Spleen (tissue), 11 donors: ENCODE results near the gene FBXO5. TPM values are rescaled to one million over a fixed set of nuclear protein-coding genes. Genes with fewer than 3 reads are reported as not detected.
A peak's percentile ranks its signal among the peaks of the same experiment; 100 is the strongest.

Experiments used
- DNase-seq: peaks from one replicate; pipeline ENCODE4 v3.0.0-alpha.2; 2020
- H3K27ac ChIP-seq, 8 donors: fragments of 200-600 bp; sonication (generic) in 7 of 8; 1 replicate in 4 of 8; 2 replicates in 4 of 8; pipeline versions ENCODE4 v1.5.0 to v1.8.0; 2016 to 2021; ENCODE audit warnings: inconsistent platforms in 4 of 8, mild to moderate bottlenecking in 4 of 8, moderate library complexity in 1 of 8
- H3K27me3 ChIP-seq, 7 donors: fragments of 200-600 bp; sonication (generic) in 6 of 7; replicated peaks in 1 of 7; 1 replicate in 4 of 7; 2 replicates in 3 of 7; pipeline versions ENCODE4 v1.5.0 to v1.8.0; 2016 to 2021; ENCODE audit warnings: inconsistent platforms in 3 of 7, mild to moderate bottlenecking in 1 of 7
- H3K36me3 ChIP-seq, 6 donors: fragments of 200-600 bp; sonication (generic) in 5 of 6; 1 replicate in 4 of 6; 2 replicates in 2 of 6; pipeline versions ENCODE4 v1.5.0 to v1.8.0; 2016 to 2021; ENCODE audit warnings: inconsistent platforms in 2 of 6
- H3K4me1 ChIP-seq, 6 donors: fragments of 200-600 bp; sonication (generic) in 5 of 6; 1 replicate in 3 of 6; 2 replicates in 3 of 6; pipeline versions ENCODE4 v1.5.0 to v1.8.0; 2016 to 2021; ENCODE audit warnings: inconsistent platforms in 3 of 6
- H3K4me3 ChIP-seq, 8 donors: fragments of 200-600 bp; sonication (generic) in 7 of 8; 1 replicate in 4 of 8; 2 replicates in 4 of 8; pipeline versions ENCODE4 v1.5.0 to v1.8.0; 2016 to 2021; ENCODE audit warnings: inconsistent platforms in 4 of 8, mild to moderate bottlenecking in 4 of 8, moderate library complexity in 2 of 8
- H3K9me3 ChIP-seq, 8 donors: fragments of 200-600 bp; sonication (generic) in 7 of 8; 1 replicate in 4 of 8; 2 replicates in 4 of 8; pipeline versions ENCODE4 v1.5.0 to v1.8.0; 2016 to 2021; ENCODE audit warnings: inconsistent platforms in 4 of 8
- POLR2A ChIP-seq, 3 donors: fragments of 450-650 bp; IDR thresholded peaks; one replicate each; pipeline ENCODE4 v1.5.1; 2017; ENCODE audit warnings: antibody characterized with exemption in 3 of 3, mild to moderate bottlenecking in 1 of 3
- POLR2AphosphoS5 ChIP-seq, 3 donors: sonication (generic); formaldehyde crosslinking; IDR thresholded peaks; one replicate each; pipeline ENCODE4 v1.5.1; 2017; ENCODE audit warnings: antibody characterized with exemption in 3 of 3
- WGBS, 5 donors: extraction: QIAGEN DNeasy Blood & Tissue Kit in 3 of 5; methylation state at CpG; one replicate each; pipeline versions ENCODE4 v1.1.5 to v1.1.7; 2013 to 2018; 5-methylcytosine and 5-hydroxymethylcytosine counted together
- intact Hi-C: fragments of 100-400 bp; cut with DNase I; formaldehyde crosslinking; loops from one replicate; pipeline ENCODE4 v1.15.0; 2023; ENCODE audit warnings: low total_unique reads
- polyA plus RNA-seq, 3 donors: library from polyadenylated mRNA; stranded (reverse); fragments of 200-250 nt; gene quantifications; one replicate each; pipeline ENCODE4 v1.2.1, GENCODE V29; 2013
- total RNA-seq, 7 donors: library from RNA; depleted of rRNA in 3 of 7; stranded (reverse); fragments of >200 nt in 3 of 7; fragmentation: NEBNext Ultra II Directional in 4 of 7; extraction: Animal tissue kit (Norgen Biotek cat#: 25700) in 4 of 7; gene quantifications; one replicate each; pipeline versions ENCODE4 v1.1.0 to v1.2.1, GENCODE V29; 2016 to 2021
- TF ChIP-seq, protein P1 (sequence below), 11 experiments: fragments of 200-600 bp in 7 of 11; fragments of 450-650 bp in 4 of 11; sonication (generic) in 4 of 11; IDR thresholded peaks in 8 of 11; conservative IDR thresholded peaks in 3 of 11; 1 replicate in 7 of 11; 2 replicates in 4 of 11; pipeline versions ENCODE4 v1.4.0 to v1.8.0; 2016 to 2021; ENCODE audit warnings: antibody characterized with exemption in 11 of 11, inconsistent platforms in 4 of 11, mild to moderate bottlenecking in 1 of 11
- donor health status: healthy with polysubstance abuse.
- donor health status: DM: no; HTN: no; CAD: no; lungs with moderate emphysema.
- donor health status: DM: no; HTN: no; CAD: no.
- donor health status: Bipolar disorder and iron deficiency.
- donor health status: healthy.
- donor health status: DM: no; HTN: no; CAD: no.
- donor health status: DM: yes; HTN: yes; CAD: no.

The FBXO5 gene
- total and polyA plus RNA-seq, 10 donors: 4.8 to 15.0 (median 8.6) TPM

DNA sequence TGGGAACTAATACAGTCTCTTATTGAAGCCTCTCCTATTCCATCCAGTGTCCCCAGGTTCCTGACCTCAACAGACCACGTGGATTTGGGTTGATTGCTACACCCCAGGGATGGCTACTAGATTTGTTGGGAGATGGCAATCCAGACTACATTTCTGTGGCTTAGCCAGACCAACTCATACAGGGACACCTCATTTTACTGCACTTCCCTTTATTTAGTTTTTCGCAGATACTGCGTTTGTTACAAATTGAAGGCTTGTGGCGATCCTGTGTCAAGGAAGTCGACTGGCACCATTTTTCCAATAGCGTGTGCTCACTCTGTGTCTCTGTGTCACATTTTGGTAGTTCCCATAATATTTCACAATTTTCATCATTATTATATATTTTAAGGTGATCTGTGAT is 30.0 kb upstream of the FBXO5 start:
- Histone ChIP-seq H3K4me1 (peaks cover 0 to 5% (median 0%) of the 10 kb centered on the region in 6 donors), H3K9me3 (no peaks in the 10 kb centered on the region), H3K36me3 (no peaks in the 10 kb centered on the region), H3K4me3 (no peak overlapping the region), H3K27ac (no peak overlapping the region), H3K27me3 (peaks cover 0 to 9% (median 0%) of the 10 kb centered on the region in 7 donors)
- TF ChIP-seq, protein P1, sequence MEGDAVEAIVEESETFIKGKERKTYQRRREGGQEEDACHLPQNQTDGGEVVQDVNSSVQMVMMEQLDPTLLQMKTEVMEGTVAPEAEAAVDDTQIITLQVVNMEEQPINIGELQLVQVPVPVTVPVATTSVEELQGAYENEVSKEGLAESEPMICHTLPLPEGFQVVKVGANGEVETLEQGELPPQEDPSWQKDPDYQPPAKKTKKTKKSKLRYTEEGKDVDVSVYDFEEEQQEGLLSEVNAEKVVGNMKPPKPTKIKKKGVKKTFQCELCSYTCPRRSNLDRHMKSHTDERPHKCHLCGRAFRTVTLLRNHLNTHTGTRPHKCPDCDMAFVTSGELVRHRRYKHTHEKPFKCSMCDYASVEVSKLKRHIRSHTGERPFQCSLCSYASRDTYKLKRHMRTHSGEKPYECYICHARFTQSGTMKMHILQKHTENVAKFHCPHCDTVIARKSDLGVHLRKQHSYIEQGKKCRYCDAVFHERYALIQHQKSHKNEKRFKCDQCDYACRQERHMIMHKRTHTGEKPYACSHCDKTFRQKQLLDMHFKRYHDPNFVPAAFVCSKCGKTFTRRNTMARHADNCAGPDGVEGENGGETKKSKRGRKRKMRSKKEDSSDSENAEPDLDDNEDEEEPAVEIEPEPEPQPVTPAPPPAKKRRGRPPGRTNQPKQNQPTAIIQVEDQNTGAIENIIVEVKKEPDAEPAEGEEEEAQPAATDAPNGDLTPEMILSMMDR (IDR thresholded peaks at IDR 0.05 in 8 of 11, conservative IDR thresholded peaks at IDR 0.05 in 3 of 11): no peak
- TF ChIP-seq POLR2A (IDR thresholded peaks at IDR 0.05) (no peak), POLR2AphosphoS5 (IDR thresholded peaks at IDR 0.05) (no peak)
- no peak for DNase-seq
- intact Hi-C loops: no loop called here
- 62 to 88% (median 82%) methylated on average over 6 of the region's 6 CpGs for WGBS, 5 donors

DNA sequence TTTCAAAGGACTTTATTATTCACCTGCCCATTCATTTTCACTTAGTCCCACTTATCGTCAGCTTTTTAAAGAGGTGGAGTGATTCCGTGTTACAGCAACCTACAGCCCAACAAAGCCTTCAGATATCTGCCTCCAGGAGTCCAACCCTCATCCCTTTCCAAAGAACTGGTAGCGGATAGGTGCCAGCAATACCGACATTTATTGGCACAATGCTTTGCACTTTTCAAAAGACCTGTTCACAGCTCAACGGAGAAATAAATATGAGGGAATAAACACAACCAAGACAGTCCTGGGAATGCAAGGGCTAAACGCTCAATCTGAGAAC is 20.5 kb upstream of the FBXO5 start:
- H3K36me3 ChIP-seq: peaks cover 0 to 18% (median 3%) of the 10 kb centered on the region in 6 donors
- no peak for DNase-seq
- 2 to 4% (median 3%) methylated on average over 6 of the region's 6 CpGs for WGBS, 5 donors
- peak overlapping the region; percentile 84 to 93 (median 90) for H3K27ac ChIP-seq
- TF ChIP-seq, protein P1 (IDR thresholded peaks at IDR 0.05 in 8 of 11, conservative IDR thresholded peaks at IDR 0.05 in 3 of 11): no peak
- TF ChIP-seq POLR2A (IDR thresholded peaks at IDR 0.05): no peak
- TF ChIP-seq POLR2AphosphoS5 (IDR thresholded peaks at IDR 0.05): no peak
- H3K9me3 ChIP-seq: no peaks in the 10 kb centered on the region
- peaks cover 21 to 59% (median 47%) of the 10 kb centered on the region in 6 donors for H3K4me1 ChIP-seq
- peak overlapping the region; percentile 59 to 80 (median 70) for H3K4me3 ChIP-seq
- no peaks in the 10 kb centered on the region for H3K27me3 ChIP-seq
- intact Hi-C loops: no loop called here

DNA sequence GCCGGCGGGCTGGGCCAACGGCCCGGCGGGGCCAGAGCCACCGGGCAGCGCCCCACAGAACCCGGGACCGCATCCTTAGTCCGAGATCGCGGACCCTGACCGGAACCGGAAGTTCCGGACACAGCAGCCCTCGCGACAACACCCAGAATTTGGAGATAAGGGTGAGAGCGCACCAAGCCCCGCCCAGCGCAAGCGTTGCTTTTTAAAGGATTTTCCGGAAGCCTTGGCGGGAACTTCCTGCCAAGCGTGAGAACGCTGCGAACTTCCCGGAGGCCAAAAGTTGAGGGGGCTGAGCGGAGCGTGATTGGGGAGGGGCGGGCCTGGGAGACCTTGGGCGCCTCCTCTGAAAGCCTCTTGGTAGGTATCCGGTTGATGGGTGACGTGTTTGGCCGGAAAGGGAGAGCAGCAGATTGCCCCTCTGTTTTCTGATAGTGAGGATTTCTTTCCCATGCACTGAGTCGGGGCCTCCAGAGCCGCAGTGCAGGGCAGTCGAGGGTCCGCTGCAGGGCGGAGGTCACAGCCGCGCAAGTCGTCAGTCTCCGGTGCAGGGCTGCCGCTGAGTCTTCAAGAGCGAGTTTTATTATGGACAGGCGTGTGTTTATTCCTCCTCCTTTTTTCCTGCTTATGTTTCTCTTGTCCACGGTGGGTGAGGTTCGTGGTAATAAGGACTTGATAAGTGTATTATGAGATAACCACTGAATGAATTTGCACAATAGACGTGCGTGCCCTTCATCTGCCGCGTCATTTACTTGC is 19.9 kb upstream of the FBXO5 start, which contains the start of gene MTRF1L:
Gene MTRF1L (minus strand): TSS at position 97 of the 753 bp plus-strand sequence. CDS start 24 bp downstream, at position 73.
- Histone ChIP-seq H3K27me3 (no peaks in the 10 kb centered on the region), H3K4me1 (peaks cover 21 to 64% (median 48%) of the 10 kb centered on the region in 6 donors), H3K4me3 (peak within 1 kb of the TSS; percentile 59 to 80 (median 70)), H3K36me3 (peaks cover 0 to 23% (median 5%) of the 10 kb centered on the region in 6 donors), H3K9me3 (no peaks in the 10 kb centered on the region), H3K27ac (peak within 1 kb of the TSS; percentile 84 to 93 (median 90))
- TF ChIP-seq POLR2AphosphoS5 (IDR thresholded peaks at IDR 0.05): peak; percentile 91 to 92 (median 92)
- TF ChIP-seq POLR2A (IDR thresholded peaks at IDR 0.05): peak in 2 of 3 donors; percentile 33 to 50
- TF ChIP-seq, protein P1 (IDR thresholded peaks at IDR 0.05 in 8 of 11, conservative IDR thresholded peaks at IDR 0.05 in 3 of 11): peak in 3 of 11 experiments; percentile 26 to 49 (median 26)
- peak; percentile 97 for DNase-seq
- intact Hi-C loops: no loop called here
- 0 to 1% (median 0%) methylated on average over 40 to 52 of the region's 52 CpGs for WGBS, 5 donors
